A549 (cell line): Measurements from ENCODE around the gene KAT2A. TPM values are rescaled to one million over a fixed set of nuclear protein-coding genes. Genes with fewer than 3 reads are reported as not detected.
A peak's percentile ranks its signal among the peaks of the same experiment; 100 is the strongest.

Experiments used
- ATAC-seq, 2 experiments: fragments of 200-7000 bp in 1 of 2; fragments of >200 bp in 1 of 2; cut with Nextera tagmentation in 1 of 2; cut with Tn5 transposase in 1 of 2; 3 replicates each; pipeline versions ENCODE4 v1.8.0 to v1.9.1; 2018 to 2020; ENCODE audit warnings: mild to moderate bottlenecking in 1 of 2, moderate library complexity in 1 of 2
- CTCF ChIA-PET: fragments of 300-600 bp; sonication (Branson Sonifier 250); formaldehyde crosslinking; extraction: SDS; loops from one replicate; lab custom pipeline; 2021; ENCODE audit warnings: antibody characterized with exemption, inconsistent platforms; lab: Yijun Ruan, JAX
- POLR2A ChIA-PET: fragments of 350-600 bp; formaldehyde crosslinking; extraction: SDS; loops from one replicate; lab custom pipeline; 2021; ENCODE audit warnings: antibody characterized with exemption, inconsistent platforms; lab: Yijun Ruan, JAX
- DNase-seq, 2 experiments: peaks; one replicate each; pipeline versions ENCODE4 v3.0.0 to v3.0.0-alpha.2; 2011 to 2016; ENCODE audit warnings: low read depth in 1 of 2, low spot score in 1 of 2
- FAIRE-seq: peaks from 2 replicates; lab custom pipeline; 2011; peaks lifted over from hg19 to GRCh38; lab: Jason Lieb, UNC
- H3K27ac ChIP-seq, 2 experiments: fragments of >200 bp; sonication (Bioruptor Twin); formaldehyde crosslinking; 3 replicates each; pipeline ENCODE4 v1.5.1; 2016 to 2017
- H3K4me1 ChIP-seq: fragments of >200 bp; sonication (Bioruptor Twin); formaldehyde crosslinking; 3 replicates; pipeline ENCODE4 v1.6.1; 2016
- H3K4me2 ChIP-seq: fragments of >200 bp; sonication (Bioruptor Twin); formaldehyde crosslinking; 3 replicates; pipeline ENCODE4 v1.6.1; 2016
- H3K4me3 ChIP-seq: fragments of >200 bp; sonication (Bioruptor Twin); formaldehyde crosslinking; 3 replicates; pipeline ENCODE4 v1.5.1; 2016
- H3K9me3 ChIP-seq: fragments of >200 bp; sonication (Bioruptor Twin); formaldehyde crosslinking; 3 replicates; pipeline ENCODE4 v1.6.1; 2016
- BCL3 ChIP-seq: fragments of >200 bp; sonication (Bioruptor Twin); formaldehyde crosslinking; IDR thresholded peaks from 3 replicates; pipeline ENCODE4 v1.6.1; 2016
- BHLHE40 ChIP-seq: IDR thresholded peaks from 2 replicates; pipeline ENCODE4 v1.6.1; 2012; ENCODE audit warnings: low read depth, low read length, inconsistent platforms
- CHD4 ChIP-seq: fragments of 200-600 bp; sonication (generic); IDR thresholded peaks from 2 replicates; pipeline ENCODE4 v1.6.1; 2016; ENCODE audit warnings: antibody characterized with exemption, mild to moderate bottlenecking, borderline replicate concordance
- EHMT2 ChIP-seq: fragments of 200-600 bp; sonication (generic); IDR thresholded peaks from 2 replicates; pipeline ENCODE4 v1.6.1; 2016; ENCODE audit warnings: antibody characterized with exemption, low read depth, mild to moderate bottlenecking, moderate library complexity
- EP300 ChIP-seq, 2 experiments: fragments of >200 bp; sonication (Bioruptor Twin); formaldehyde crosslinking; IDR thresholded peaks; 2 replicates in 1 of 2; 3 replicates in 1 of 2; pipeline ENCODE4 v1.6.1; 2016 to 2017
- ESRRA ChIP-seq: fragments of 150-350 bp; IDR thresholded peaks from 2 replicates; pipeline ENCODE4 v1.6.1; 2014; ENCODE audit warnings: mild to moderate bottlenecking, low read length, borderline replicate concordance
- GATA3 ChIP-seq: IDR thresholded peaks from 2 replicates; pipeline ENCODE4 v1.6.1; 2012; ENCODE audit warnings: borderline replicate concordance
- HDAC2 ChIP-seq: fragments of 200-600 bp; sonication (generic); IDR thresholded peaks from 2 replicates; pipeline ENCODE4 v1.6.1; 2016
- HEYL ChIP-seq: fragments of 250-450 bp; sonication (Bioruptor Pico); IDR thresholded peaks from 2 replicates; pipeline ENCODE4 v1.8.0; 2021; ENCODE audit warnings: mild to moderate bottlenecking, moderate library complexity
- HMGXB4 ChIP-seq: fragments of 250-450 bp; sonication (Bioruptor Pico); IDR thresholded peaks from 2 replicates; pipeline ENCODE4 v1.5.0; 2021; ENCODE audit warnings: mild to moderate bottlenecking, moderate library complexity, borderline replicate concordance
- HOXB5 ChIP-seq: fragments of 250-450 bp; sonication (Bioruptor Pico); IDR thresholded peaks from 2 replicates; pipeline ENCODE4 v1.5.0; 2020; ENCODE audit warnings: mild to moderate bottlenecking, moderate library complexity
- JUNB ChIP-seq: fragments of >200 bp; sonication (Bioruptor Twin); formaldehyde crosslinking; IDR thresholded peaks from 2 replicates; pipeline ENCODE4 v1.6.1; 2016
- KDM1A ChIP-seq: fragments of 200-600 bp; sonication (generic); IDR thresholded peaks from 2 replicates; pipeline ENCODE4 v1.6.1; 2016; ENCODE audit warnings: low read depth, mild to moderate bottlenecking
- MAX ChIP-seq: IDR thresholded peaks from 2 replicates; pipeline ENCODE4 v1.6.1; 2012
- MAZ ChIP-seq: fragments of 150-350 bp; IDR thresholded peaks from 2 replicates; pipeline ENCODE4 v1.6.1; 2014; ENCODE audit warnings: antibody characterized with exemption, low read depth, low read length, borderline replicate concordance
- MYC ChIP-seq: IDR thresholded peaks from 2 replicates; pipeline ENCODE4 v1.6.1; 2012; ENCODE audit warnings: mild to moderate bottlenecking, inconsistent platforms, low read length, improper control_type of control experiment, borderline replicate concordance
- NFE2L2 ChIP-seq: fragments of 150-350 bp; conservative IDR thresholded peaks from 2 replicates; pipeline ENCODE4 v1.6.1; 2014; ENCODE audit warnings: low read length
- NPAS2 ChIP-seq: fragments of 250-450 bp; sonication (Bioruptor Pico); IDR thresholded peaks from 2 replicates; pipeline ENCODE4 v1.8.0; 2022; ENCODE audit warnings: mild to moderate bottlenecking, moderate library complexity, borderline replicate concordance
- POLR2AphosphoS2 ChIP-seq: conservative IDR thresholded peaks from 2 replicates; pipeline ENCODE4 v1.6.1; 2012; ENCODE audit warnings: low read length, improper control_type of control experiment, inconsistent platforms
- RAD21 ChIP-seq, 2 experiments: fragments of >200 bp in 1 of 2; sonication (Bioruptor Twin) in 1 of 2; formaldehyde crosslinking in 1 of 2; IDR thresholded peaks in 1 of 2; conservative IDR thresholded peaks in 1 of 2; 2 replicates in 1 of 2; 3 replicates in 1 of 2; pipeline ENCODE4 v1.6.1; 2012 to 2018; ENCODE audit warnings: inconsistent platforms in 1 of 2
- RARB ChIP-seq: fragments of 250-450 bp; sonication (Bioruptor Pico); IDR thresholded peaks from 2 replicates; pipeline ENCODE4 v1.8.0; 2021; ENCODE audit warnings: mild to moderate bottlenecking, moderate library complexity
- RNF2 ChIP-seq: fragments of 200-600 bp; sonication (generic); IDR thresholded peaks from 2 replicates; pipeline ENCODE4 v1.6.1; 2016; ENCODE audit warnings: low read depth, mild to moderate bottlenecking, antibody characterized with exemption, moderate library complexity, borderline replicate concordance
- SMC3 ChIP-seq: fragments of >200 bp; sonication (Bioruptor Twin); formaldehyde crosslinking; IDR thresholded peaks from 3 replicates; pipeline ENCODE4 v1.6.1; 2018; ENCODE audit warnings: inconsistent platforms
- SREBF2 ChIP-seq: fragments of 450-650 bp; IDR thresholded peaks from 2 replicates; pipeline ENCODE4 v1.6.1; 2014; ENCODE audit warnings: mild to moderate bottlenecking, moderate library complexity
- TFCP2L1 ChIP-seq: fragments of 250-450 bp; sonication (Bioruptor Pico); IDR thresholded peaks from 2 replicates; pipeline ENCODE4 v1.5.0; 2021; ENCODE audit warnings: mild to moderate bottlenecking
- ZNF302 ChIP-seq: fragments of 250-450 bp; sonication (Bioruptor Pico); IDR thresholded peaks from 2 replicates; pipeline ENCODE4 v1.9.0; 2021; ENCODE audit warnings: inconsistent platforms, mild to moderate bottlenecking, moderate library complexity
- WGBS: methylation state at CpG from one replicate; pipeline ENCODE4 v1.1.6; 2017; ENCODE audit errors: missing lambda C conversion rate; 5-methylcytosine and 5-hydroxymethylcytosine counted together
- polyA plus RNA-seq, 4 experiments: library from polyadenylated mRNA; depleted of rRNA in 3 of 4; stranded (reverse); fragments of >200 nt; fragmentation: RNase III in 1 of 4; extraction: RNeasy Plus Mini Kit Qiagen cat#74134 plus additional on column Dnase treatment in 1 of 4; gene quantifications; 2 replicates in 3 of 4; 3 replicates in 1 of 4; pipeline ENCODE4 v1.2.3, GENCODE V29; 2011 to 2017
- TF ChIP-seq, protein P1 (sequence below): fragments of >200 bp; sonication (Bioruptor Twin); formaldehyde crosslinking; IDR thresholded peaks from 3 replicates; pipeline ENCODE4 v1.5.1; 2016
- TF ChIP-seq, protein P2 (sequence below): IDR thresholded peaks from 2 replicates; pipeline ENCODE4 v1.6.1; 2012

Gene KAT2A
- polyA plus RNA-seq, 2 of the 4 experiments (the other 2 are of a cell fraction): 42.2 to 68.1 TPM

GRCh38 chr17:42120161-42120769, 902 bp downstream of the KAT2A start:
- ATAC-seq (peak; percentile 0 to 5; a peak in 3 of 6 replicates), FAIRE-seq (peak; percentile 18)
- Histone ChIP-seq H3K9me3 (no peaks in the 10 kb centered on the region), H3K4me1 (peaks cover 16% of the 10 kb centered on the region)
- POLR2A ChIA-PET: interaction anchor here (0.6 to 1.6 kb wide), 9 partner anchors 13 to 455 kb away, joined by 3 to 10 read pairs (median 5); partner anchors contain the start of genes CNP and ODAD4
- 50% methylated on average over 7 of the region's 7 CpGs for WGBS
- TF ChIP-seq MAX (no peak), ZNF302 (CRISPR knock-in tag) (no peak)
- TF ChIP-seq, all 56 proteins: peak for 0
- Histone ChIP-seq H3K4me3 (peak overlapping the region; percentile 93), H3K27ac (peak overlapping the region; percentile 94 to 98), H3K4me2 (peak overlapping the region; percentile 96)
- no peak for DNase-seq
- CTCF ChIA-PET: interaction anchor here (0.6 to 39.5 kb wide), 21 partner anchors 10 to 407 kb away, joined by 3 to 658 read pairs (median 7); partner anchors contain the start of genes CNP, DNAJC7, GHDC and HCRT

- POLR2A ChIA-PET: no interaction called here
- H3K9me3 ChIP-seq: no peaks in the 10 kb centered on the region
These were observed 1.9 kb downstream of the KAT2A start for GRCh38 chr17:42119301-42119700.

GRCh38 chr17:42118545-42118944, 2.6 kb downstream of the KAT2A start:
- H3K4me1 ChIP-seq: peaks cover 16% of the 10 kb centered on the region
- 85% methylated on average over 2 of the region's 2 CpGs for WGBS
- H3K27ac ChIP-seq: no peak overlapping the region
- no peak for TF ChIP-seq HOXB5 (CRISPR knock-in tag)
- no peak for TF ChIP-seq HEYL (CRISPR knock-in tag)
- TF ChIP-seq SMC3: peak; percentile 45
- no peak for TF ChIP-seq GATA3
- no peak for TF ChIP-seq ESRRA
- TF ChIP-seq NFE2L2: no peak
- TF ChIP-seq CHD4: no peak
- TF ChIP-seq EHMT2: no peak
- TF ChIP-seq BHLHE40: no peak
- no peak for TF ChIP-seq HMGXB4 (CRISPR knock-in tag)
- no peak for TF ChIP-seq BCL3
- TF ChIP-seq RNF2: no peak
- TF ChIP-seq RAD21 (conservative IDR thresholded peaks at IDR 0.05 in 1 of 2, IDR thresholded peaks at IDR 0.05 in 1 of 2): peak; percentile 58 to 82
- TF ChIP-seq, protein P1, sequence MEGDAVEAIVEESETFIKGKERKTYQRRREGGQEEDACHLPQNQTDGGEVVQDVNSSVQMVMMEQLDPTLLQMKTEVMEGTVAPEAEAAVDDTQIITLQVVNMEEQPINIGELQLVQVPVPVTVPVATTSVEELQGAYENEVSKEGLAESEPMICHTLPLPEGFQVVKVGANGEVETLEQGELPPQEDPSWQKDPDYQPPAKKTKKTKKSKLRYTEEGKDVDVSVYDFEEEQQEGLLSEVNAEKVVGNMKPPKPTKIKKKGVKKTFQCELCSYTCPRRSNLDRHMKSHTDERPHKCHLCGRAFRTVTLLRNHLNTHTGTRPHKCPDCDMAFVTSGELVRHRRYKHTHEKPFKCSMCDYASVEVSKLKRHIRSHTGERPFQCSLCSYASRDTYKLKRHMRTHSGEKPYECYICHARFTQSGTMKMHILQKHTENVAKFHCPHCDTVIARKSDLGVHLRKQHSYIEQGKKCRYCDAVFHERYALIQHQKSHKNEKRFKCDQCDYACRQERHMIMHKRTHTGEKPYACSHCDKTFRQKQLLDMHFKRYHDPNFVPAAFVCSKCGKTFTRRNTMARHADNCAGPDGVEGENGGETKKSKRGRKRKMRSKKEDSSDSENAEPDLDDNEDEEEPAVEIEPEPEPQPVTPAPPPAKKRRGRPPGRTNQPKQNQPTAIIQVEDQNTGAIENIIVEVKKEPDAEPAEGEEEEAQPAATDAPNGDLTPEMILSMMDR: peak; percentile 64
- TF ChIP-seq POLR2AphosphoS2: no peak
- no peak for TF ChIP-seq MAZ
- no peak for FAIRE-seq
- ChIA-PET CTCF (interaction anchor here (0.7 to 39.5 kb wide), 38 partner anchors 12 to 401 kb away, joined by 3 to 658 read pairs (median 5); partner anchors contain the start of genes CNP, DNAJC7, GHDC and KCNH4), POLR2A (no interaction called here)
- H3K4me2 ChIP-seq: no peak overlapping the region
- H3K4me3 ChIP-seq: no peak overlapping the region
- DNase-seq: peak; percentile 61 to 84
- no peaks in the 10 kb centered on the region for H3K9me3 ChIP-seq
- peak; percentile 11 to 38; a peak in 4 of 6 replicates for ATAC-seq

More at GRCh38 chr17:42119301-42119700, 1.9 kb downstream of the KAT2A start:
- no peak overlapping the region for H3K4me2 ChIP-seq
- H3K4me1 ChIP-seq: peaks cover 16% of the 10 kb centered on the region
- CTCF ChIA-PET: interaction anchor here (0.7 to 39.5 kb wide), 31 partner anchors 11 to 308 kb away, joined by 3 to 658 read pairs (median 5); partner anchors contain the start of genes CNP, DNAJC7, GHDC and KCNH4
- FAIRE-seq: no peak
- DNase-seq: no peak
- no peak for ATAC-seq
- no peak overlapping the region for H3K27ac ChIP-seq
- H3K4me3 ChIP-seq: no peak overlapping the region
- no peak for TF ChIP-seq SREBF2
- TF ChIP-seq HDAC2: no peak
- no peak for TF ChIP-seq HOXB5 (CRISPR knock-in tag)
- TF ChIP-seq JUNB: no peak
- TF ChIP-seq, protein P2, sequence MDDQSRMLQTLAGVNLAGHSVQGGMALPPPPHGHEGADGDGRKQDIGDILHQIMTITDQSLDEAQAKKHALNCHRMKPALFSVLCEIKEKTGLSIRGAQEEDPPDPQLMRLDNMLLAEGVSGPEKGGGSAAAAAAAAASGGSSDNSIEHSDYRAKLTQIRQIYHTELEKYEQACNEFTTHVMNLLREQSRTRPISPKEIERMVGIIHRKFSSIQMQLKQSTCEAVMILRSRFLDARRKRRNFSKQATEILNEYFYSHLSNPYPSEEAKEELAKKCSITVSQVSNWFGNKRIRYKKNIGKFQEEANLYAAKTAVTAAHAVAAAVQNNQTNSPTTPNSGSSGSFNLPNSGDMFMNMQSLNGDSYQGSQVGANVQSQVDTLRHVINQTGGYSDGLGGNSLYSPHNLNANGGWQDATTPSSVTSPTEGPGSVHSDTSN: no peak
- TF ChIP-seq ZNF302 (CRISPR knock-in tag): no peak
- TF ChIP-seq NPAS2 (CRISPR knock-in tag): no peak
- TF ChIP-seq MYC: no peak
- TF ChIP-seq TFCP2L1 (CRISPR knock-in tag): no peak
- TF ChIP-seq EP300 (IDR thresholded peaks at IDR 0.05): no peak
- TF ChIP-seq KDM1A: no peak
- no peak for TF ChIP-seq RNF2
- no peak for TF ChIP-seq RARB (CRISPR knock-in tag)
- 84% methylated on average over 18 of the region's 18 CpGs for WGBS
